MCF 10A (cell line): ENCODE results near the gene ITPA. TPM values are rescaled to one million over a fixed set of nuclear protein-coding genes. Genes with fewer than 3 reads are reported as not detected.

Experiments used
- BruUV-seq: library from RNA; stranded (reverse); fragments of 400-500 nt; replicated peaks from 2 replicates; lab custom pipeline; 2021; lab: Mats Ljungman, UMichigan
- CTCF ChIA-PET: fragments of 300-600 bp; sonication (Branson Sonifier 250); formaldehyde crosslinking; extraction: SDS; loops from one replicate; lab custom pipeline; 2021; ENCODE audit warnings: antibody characterized with exemption, inconsistent platforms; lab: Yijun Ruan, JAX
- POLR2A ChIA-PET: fragments of 300-600, 350-650 bp; sonication (Branson Sonifier 250); formaldehyde crosslinking; extraction: SDS; loops from one replicate; lab custom pipeline; 2020; ENCODE audit warnings: antibody characterized with exemption, inconsistent platforms; lab: Yijun Ruan, JAX
- DNase-seq: peaks from one replicate; pipeline ENCODE4 v3.0.0-alpha.2; 2018; ENCODE audit not compliant: unreplicated experiment
- H3K27ac Mint-ChIP-seq: one replicate; pipeline ENCODE4 v1.8.0; 2022; ENCODE audit warnings: mild to moderate bottlenecking, low read depth, mixed read lengths; ENCODE audit not compliant: unreplicated experiment
- H3K27me3 Mint-ChIP-seq: one replicate; pipeline ENCODE4 v1.8.0; 2022; ENCODE audit warnings: mixed read lengths; ENCODE audit not compliant: insufficient read depth, unreplicated experiment
- H3K36me3 Mint-ChIP-seq: one replicate; pipeline ENCODE4 v1.8.0; 2022; ENCODE audit warnings: mild to moderate bottlenecking, moderate library complexity, mixed read lengths; ENCODE audit not compliant: insufficient read depth, unreplicated experiment
- H3K4me1 Mint-ChIP-seq: one replicate; pipeline ENCODE4 v1.8.0; 2022; ENCODE audit warnings: mixed read lengths; ENCODE audit not compliant: insufficient read depth, unreplicated experiment
- H3K4me3 Mint-ChIP-seq: one replicate; pipeline ENCODE4 v1.8.0; 2022; ENCODE audit warnings: mild to moderate bottlenecking, moderate library complexity, mixed read lengths; ENCODE audit not compliant: unreplicated experiment
- H3K9me3 Mint-ChIP-seq: one replicate; pipeline ENCODE4 v1.8.0; 2022; ENCODE audit warnings: mixed read lengths; ENCODE audit not compliant: unreplicated experiment
- intact Hi-C: fragments of 100-400 bp; cut with micrococcal nuclease; formaldehyde crosslinking; loops from 2 replicates; pipeline ENCODE4 v1.14.1; 2022
- total RNA-seq: library from RNA; stranded (reverse); gene quantifications from 2 replicates; pipeline ENCODE4 v1.2.3, GENCODE V29; 2022
- TF ChIP-seq, protein P1 (sequence below): fragments of 200-600 bp; IDR thresholded peaks from one replicate; pipeline ENCODE4 v1.8.0; 2022; ENCODE audit warnings: antibody characterized with exemption, mild to moderate bottlenecking; ENCODE audit not compliant: unreplicated experiment

ITPA gene
- total RNA-seq, 1 experiment from 2014 or later, result 97.1 TPM

DNA sequence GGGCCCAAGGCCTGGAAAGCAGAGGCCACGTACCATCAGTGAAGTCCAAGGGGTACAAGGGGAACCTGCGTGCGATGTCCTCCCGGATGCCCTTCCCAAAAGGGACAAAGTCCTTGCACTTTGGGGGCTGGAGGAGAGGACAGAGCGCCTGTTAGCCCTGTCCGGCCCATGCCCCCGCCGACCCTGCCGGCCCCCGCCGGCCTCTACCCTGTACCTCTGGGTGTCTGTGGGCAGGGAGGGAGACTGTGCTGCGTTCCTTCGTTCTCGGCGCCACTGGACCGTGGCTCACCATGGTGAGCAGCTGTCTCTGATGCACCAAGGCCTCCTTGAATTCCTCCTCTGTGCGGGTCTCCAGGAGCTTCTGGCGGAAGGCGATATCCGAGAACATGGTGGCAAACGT, 21.8 kb downstream of the ITPA start:
- Mint-ChIP-seq H3K9me3 (no peaks in the 10 kb centered on the region), H3K27ac (no peak overlapping the region), H3K4me1 (peaks cover 12% of the 10 kb centered on the region), H3K4me3 (no peak overlapping the region), H3K27me3 (no peaks in the 10 kb centered on the region), H3K36me3 (peaks cover 7% of the 10 kb centered on the region)
- intact Hi-C loops, result no loop called here
- no peak for DNase-seq
- ChIA-PET POLR2A (no interaction called here), CTCF (interaction anchor here (0.6 kb wide), 1 partner anchor 12 kb away, joined by 3 read pairs; no protein-coding TSS in a partner anchor)
- TF ChIP-seq, protein P1, sequence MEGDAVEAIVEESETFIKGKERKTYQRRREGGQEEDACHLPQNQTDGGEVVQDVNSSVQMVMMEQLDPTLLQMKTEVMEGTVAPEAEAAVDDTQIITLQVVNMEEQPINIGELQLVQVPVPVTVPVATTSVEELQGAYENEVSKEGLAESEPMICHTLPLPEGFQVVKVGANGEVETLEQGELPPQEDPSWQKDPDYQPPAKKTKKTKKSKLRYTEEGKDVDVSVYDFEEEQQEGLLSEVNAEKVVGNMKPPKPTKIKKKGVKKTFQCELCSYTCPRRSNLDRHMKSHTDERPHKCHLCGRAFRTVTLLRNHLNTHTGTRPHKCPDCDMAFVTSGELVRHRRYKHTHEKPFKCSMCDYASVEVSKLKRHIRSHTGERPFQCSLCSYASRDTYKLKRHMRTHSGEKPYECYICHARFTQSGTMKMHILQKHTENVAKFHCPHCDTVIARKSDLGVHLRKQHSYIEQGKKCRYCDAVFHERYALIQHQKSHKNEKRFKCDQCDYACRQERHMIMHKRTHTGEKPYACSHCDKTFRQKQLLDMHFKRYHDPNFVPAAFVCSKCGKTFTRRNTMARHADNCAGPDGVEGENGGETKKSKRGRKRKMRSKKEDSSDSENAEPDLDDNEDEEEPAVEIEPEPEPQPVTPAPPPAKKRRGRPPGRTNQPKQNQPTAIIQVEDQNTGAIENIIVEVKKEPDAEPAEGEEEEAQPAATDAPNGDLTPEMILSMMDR, result no peak
- BruUV-seq, result no TSS peak

DNA sequence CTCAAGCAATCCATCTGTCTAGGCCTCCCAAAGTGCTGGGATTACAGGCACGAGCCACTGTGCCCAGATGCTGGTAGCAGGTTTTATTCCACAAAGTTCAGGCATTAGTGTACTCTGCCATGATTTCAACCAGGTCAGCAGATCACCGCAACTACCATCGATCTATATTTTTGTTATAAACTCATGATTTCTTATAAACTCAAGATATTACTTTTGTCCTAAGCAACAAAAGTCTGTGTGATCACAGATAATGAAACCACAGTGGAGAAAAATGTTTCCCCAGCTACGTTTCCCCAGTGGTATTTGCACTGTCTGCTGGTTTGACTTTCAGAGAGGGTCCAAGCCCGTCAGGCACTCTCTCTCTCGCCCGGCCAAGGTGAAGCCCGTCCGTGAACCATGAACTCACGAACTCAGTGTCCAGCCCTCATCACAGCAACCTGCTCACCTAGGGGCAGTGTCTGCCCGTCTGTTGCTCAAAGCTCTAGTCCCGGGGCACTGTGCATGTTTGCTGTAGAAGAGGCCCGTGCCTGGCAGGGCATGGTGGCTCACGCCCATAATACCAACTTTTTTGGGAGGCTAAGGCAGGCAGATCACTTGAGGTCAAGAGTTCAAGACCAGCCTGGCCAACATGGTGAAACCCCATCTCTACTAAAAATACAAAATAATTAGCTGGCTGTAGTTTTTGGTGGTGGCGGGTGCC, 22.7 kb downstream of the ITPA start:
- ChIA-PET POLR2A (interaction anchor here (1.0 to 1.3 kb wide), 3 partner anchors 9 to 22 kb away, joined by 3 read pairs; no protein-coding TSS in a partner anchor), CTCF (interaction anchor here (0.6 to 1.8 kb wide), 3 partner anchors 8 to 711 kb away, joined by 3 to 6 read pairs (median 5); no protein-coding TSS in a partner anchor)
- Mint-ChIP-seq H3K4me1 (peaks cover 20% of the 10 kb centered on the region), H3K36me3 (peaks cover 5% of the 10 kb centered on the region), H3K4me3 (no peak overlapping the region), H3K9me3 (no peaks in the 10 kb centered on the region), H3K27me3 (no peaks in the 10 kb centered on the region), H3K27ac (no peak overlapping the region)
- intact Hi-C loops, result no loop called here
- TF ChIP-seq, protein P1, result no peak
- no TSS peak for BruUV-seq
- no peak for DNase-seq

DNA sequence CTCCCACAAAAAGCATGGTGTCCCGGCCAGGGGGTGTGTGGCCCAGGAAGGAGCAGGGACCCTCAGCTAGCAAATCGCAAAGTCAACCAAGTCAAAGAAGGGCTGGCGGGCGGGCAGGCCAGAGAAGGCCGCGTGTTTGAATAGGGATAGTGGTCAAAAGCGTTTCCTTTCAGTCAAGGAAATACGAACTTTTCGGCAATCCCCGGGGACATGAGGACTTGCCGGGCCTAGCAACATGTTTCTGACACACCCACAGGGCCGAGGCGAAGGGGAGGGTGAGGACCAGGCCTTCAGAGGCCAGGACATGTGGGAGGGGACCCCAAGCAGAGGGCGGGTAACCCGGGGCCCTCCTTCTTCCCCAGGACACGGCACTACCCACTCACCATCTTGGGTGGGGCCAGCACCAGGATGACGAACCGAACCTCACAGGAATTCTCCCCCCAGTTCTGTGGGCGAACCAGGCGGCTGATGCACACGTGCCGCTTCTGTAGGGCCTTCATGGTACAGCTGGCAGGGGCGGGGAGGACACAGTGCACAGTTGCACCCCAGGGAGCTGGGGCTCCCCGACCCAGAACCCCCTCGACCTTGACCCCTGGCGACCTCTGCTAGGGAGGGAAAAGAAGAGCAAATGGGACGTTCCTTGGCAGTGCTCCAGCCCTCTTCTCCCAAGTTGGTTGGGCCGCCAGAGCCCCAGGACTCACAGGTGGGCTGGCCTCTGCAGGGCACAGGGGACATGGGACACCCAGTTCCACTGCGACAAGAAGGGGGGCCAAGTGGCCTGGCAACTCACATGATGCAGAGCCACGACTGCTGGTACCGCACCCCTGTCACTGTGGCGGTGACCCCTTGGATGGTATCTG, 24.1 kb downstream of the ITPA start:
- H3K4me1 Mint-ChIP-seq, result peaks cover 20% of the 10 kb centered on the region
- no peaks in the 10 kb centered on the region for H3K36me3 Mint-ChIP-seq
- BruUV-seq, result no TSS peak
- no peaks in the 10 kb centered on the region for H3K27me3 Mint-ChIP-seq
- no peak for DNase-seq
- CTCF ChIA-PET, result interaction anchor here (0.6 to 1.8 kb wide), 2 partner anchors 14 to 15 kb away, joined by 4 to 6 read pairs; no protein-coding TSS in a partner anchor
- no peak overlapping the region for H3K4me3 Mint-ChIP-seq
- H3K27ac Mint-ChIP-seq, result no peak overlapping the region
- intact Hi-C loops, result no loop called here
- TF ChIP-seq, protein P1, result no peak
- POLR2A ChIA-PET, result interaction anchor here (0.5 to 1.3 kb wide), 2 partner anchors 14 to 250 kb away, joined by 3 read pairs; no protein-coding TSS in a partner anchor
- no peaks in the 10 kb centered on the region for H3K9me3 Mint-ChIP-seq
